Tibial artery (tissue), 4 donors: Measurements from ENCODE around the gene PEX10.

Source experiments
- DNase-seq, 2 donors: peaks; one replicate each; pipeline ENCODE4 v3.0.0-alpha.2; 2019
- H3K27ac ChIP-seq, 2 donors: fragments of 200-600 bp; sonication (generic) in 1 of 2; 1 replicate in 1 of 2; 2 replicates in 1 of 2; pipeline ENCODE4 v1.5.1; 2018 to 2019; ENCODE audit warnings: mild to moderate bottlenecking in 1 of 2
- H3K27me3 ChIP-seq, 2 donors: fragments of 200-600 bp; sonication (generic) in 1 of 2; one replicate each; pipeline versions ENCODE4 v1.5.1 to v1.6.0; 2016 to 2019
- H3K36me3 ChIP-seq, 3 donors: fragments of 200-600 bp; sonication (generic) in 2 of 3; one replicate each; pipeline ENCODE4 v1.5.1; 2016 to 2019; ENCODE audit warnings: mild to moderate bottlenecking in 2 of 3
- H3K4me1 ChIP-seq, 4 donors: fragments of 200-600 bp; sonication (generic) in 2 of 4; 1 replicate in 3 of 4; 2 replicates in 1 of 4; pipeline ENCODE4 v1.5.1; 2016 to 2019
- H3K4me3 ChIP-seq, 2 donors: fragments of 200-600 bp; sonication (generic) in 1 of 2; 1 replicate in 1 of 2; 2 replicates in 1 of 2; pipeline ENCODE4 v1.5.1; 2018 to 2019; ENCODE audit warnings: mild to moderate bottlenecking in 2 of 2
- H3K9me3 ChIP-seq, 3 donors: fragments of 200-600 bp; sonication (generic) in 1 of 3; one replicate each; pipeline ENCODE4 v1.5.1; 2016 to 2019
- CTCF ChIP-seq, 2 experiments: fragments of 200-600 bp in 1 of 2; fragments of 450-650 bp in 1 of 2; IDR thresholded peaks; one replicate each; pipeline ENCODE4 v1.5.1; 2017 to 2019; ENCODE audit warnings: antibody characterized with exemption in 2 of 2, mild to moderate bottlenecking in 1 of 2, moderate library complexity in 1 of 2
- intact Hi-C: fragments of 100-400 bp; cut with DNase I; formaldehyde crosslinking; loops from one replicate; pipeline ENCODE4 v1.15.0; 2023; ENCODE audit warnings: low total_unique reads

PEX10 gene

GRCh38 chr1:2360588-2361364 is 51.6 kb downstream of the PEX10 start:
- DNase-seq: no peak
- intact Hi-C loops: no loop called here
- H3K4me1 ChIP-seq: peaks cover 0 to 9% (median 5%) of the 10 kb centered on the region in 4 donors
- H3K36me3 ChIP-seq: peaks cover 0 to 4% (median 0%) of the 10 kb centered on the region in 3 donors
- H3K27me3 ChIP-seq: no peaks in the 10 kb centered on the region
- no peaks in the 10 kb centered on the region for H3K9me3 ChIP-seq
- H3K4me3 ChIP-seq: no peak overlapping the region
- TF ChIP-seq CTCF (IDR thresholded peaks at IDR 0.05): no peak
- no peak overlapping the region for H3K27ac ChIP-seq

GRCh38 chr1:2358651-2359640 is 53.4 kb downstream of the PEX10 start:
- H3K4me3 ChIP-seq: no peak overlapping the region
- intact Hi-C loops: no loop called here
- TF ChIP-seq CTCF (IDR thresholded peaks at IDR 0.05): no peak
- H3K36me3 ChIP-seq: peaks cover 0 to 4% (median 0%) of the 10 kb centered on the region in 3 donors
- DNase-seq: peak; percentile 11 to 59
- no peaks in the 10 kb centered on the region for H3K27me3 ChIP-seq
- no peak overlapping the region for H3K27ac ChIP-seq
- peaks cover 0 to 23% (median 16%) of the 10 kb centered on the region in 4 donors for H3K4me1 ChIP-seq
- no peaks in the 10 kb centered on the region for H3K9me3 ChIP-seq

GRCh38 chr1:2358072-2358471 is 54.3 kb downstream of the PEX10 start:
- no peak for TF ChIP-seq CTCF (IDR thresholded peaks at IDR 0.05)
- DNase-seq: peak in 1 of 2 donors; percentile 41
- intact Hi-C loops: no loop called here
- peaks cover 0 to 4% (median 0%) of the 10 kb centered on the region in 3 donors for H3K36me3 ChIP-seq
- H3K4me3 ChIP-seq: no peak overlapping the region
- H3K4me1 ChIP-seq: peaks cover 0 to 30% (median 25%) of the 10 kb centered on the region in 4 donors
- no peak overlapping the region for H3K27ac ChIP-seq
- no peaks in the 10 kb centered on the region for H3K27me3 ChIP-seq
- no peaks in the 10 kb centered on the region for H3K9me3 ChIP-seq

GRCh38 chr1:2356911-2357845 is 55.2 kb downstream of the PEX10 start:
- peak; percentile 10 to 60 for DNase-seq
- Histone ChIP-seq H3K4me3 (no peak overlapping the region), H3K27me3 (no peaks in the 10 kb centered on the region), H3K4me1 (peaks cover 0 to 34% (median 30%) of the 10 kb centered on the region in 4 donors), H3K36me3 (peaks cover 0 to 4% (median 0%) of the 10 kb centered on the region in 3 donors), H3K27ac (no peak overlapping the region), H3K9me3 (no peaks in the 10 kb centered on the region)
- no peak for TF ChIP-seq CTCF (IDR thresholded peaks at IDR 0.05)
- intact Hi-C loops: no loop called here

GRCh38 chr1:2356401-2356800 is 56.0 kb downstream of the PEX10 start:
- DNase-seq: no peak
- H3K36me3 ChIP-seq: peaks cover 0 to 4% (median 0%) of the 10 kb centered on the region in 3 donors
- TF ChIP-seq CTCF (IDR thresholded peaks at IDR 0.05): no peak
- H3K4me1 ChIP-seq: peaks cover 0 to 34% (median 30%) of the 10 kb centered on the region in 4 donors
- H3K9me3 ChIP-seq: no peaks in the 10 kb centered on the region
- intact Hi-C loops: no loop called here
- no peak overlapping the region for H3K4me3 ChIP-seq
- H3K27me3 ChIP-seq: no peaks in the 10 kb centered on the region
- no peak overlapping the region for H3K27ac ChIP-seq
